Stimulated activated CD4-positive, alpha-beta T cell treated with anti-CD3 and anti-CD28 coated beads, Interleukin-2, amount 100 ng/mL, for 4 hours (primary cell): ENCODE measurements around the gene CATSPER4.
A peak's percentile ranks its signal among the peaks of the same experiment; 100 is the strongest.

Source experiments
- DNase-seq: peaks from one replicate; pipeline ENCODE4 v3.0.0-alpha.2; 2020; ENCODE audit warnings: low read depth

Gene CATSPER4

DNA sequence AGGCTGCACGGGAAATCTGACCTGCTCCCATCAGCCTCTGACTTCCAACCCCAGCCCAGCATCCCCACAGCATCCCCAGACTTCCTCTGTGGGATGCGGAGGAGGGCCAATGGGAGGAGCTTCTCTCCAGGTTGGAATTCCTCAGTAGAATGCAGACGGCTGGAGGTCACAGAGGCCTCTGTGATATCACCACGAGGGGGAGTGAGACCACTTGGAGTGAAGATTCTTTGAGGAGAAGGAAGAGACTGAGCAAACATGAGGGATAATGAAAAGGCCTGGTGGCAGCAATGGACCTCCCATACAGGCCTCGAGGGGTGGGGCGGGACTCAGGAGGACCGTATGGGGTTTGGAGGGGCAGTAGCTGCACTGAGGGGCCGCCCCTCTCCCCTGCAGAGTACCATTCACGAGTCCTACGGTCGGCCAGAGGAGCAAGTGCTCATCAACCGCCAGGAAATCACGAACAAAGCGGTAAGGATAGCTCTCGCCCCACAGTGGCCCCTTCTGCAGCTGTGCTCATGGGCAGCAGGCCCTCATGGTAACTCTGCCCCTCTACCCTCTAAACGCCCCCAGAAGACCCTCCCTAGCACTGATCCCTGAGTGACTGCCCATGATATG is at the start of gene CATSPER4:
TSS of gene CATSPER4 (plus strand) at position 230 of the 615 bp plus-strand sequence. CDS start at position 256, 26 bp downstream.
- no peak for DNase-seq

DNA sequence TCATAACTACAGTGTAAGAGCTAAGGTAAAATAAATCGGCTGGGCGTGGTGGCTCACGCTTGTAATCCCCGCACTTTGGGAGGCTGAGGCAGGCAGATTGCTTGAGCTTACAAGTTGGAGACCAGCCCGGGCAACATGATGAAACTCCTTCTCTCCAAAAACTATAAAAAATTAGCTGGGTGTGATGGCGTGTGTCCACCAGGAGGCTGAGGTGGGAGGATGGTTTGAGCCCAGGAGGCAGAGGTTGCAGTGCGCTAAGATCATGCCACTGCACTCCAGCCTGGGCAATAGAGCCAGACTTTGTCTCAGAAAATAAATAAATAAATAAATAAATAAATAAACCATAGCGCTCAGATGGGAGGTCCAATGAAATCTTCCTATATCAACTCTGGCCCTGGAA is 48.2 kb upstream of the CATSPER4 start:
- DNase-seq, result no peak

DNA sequence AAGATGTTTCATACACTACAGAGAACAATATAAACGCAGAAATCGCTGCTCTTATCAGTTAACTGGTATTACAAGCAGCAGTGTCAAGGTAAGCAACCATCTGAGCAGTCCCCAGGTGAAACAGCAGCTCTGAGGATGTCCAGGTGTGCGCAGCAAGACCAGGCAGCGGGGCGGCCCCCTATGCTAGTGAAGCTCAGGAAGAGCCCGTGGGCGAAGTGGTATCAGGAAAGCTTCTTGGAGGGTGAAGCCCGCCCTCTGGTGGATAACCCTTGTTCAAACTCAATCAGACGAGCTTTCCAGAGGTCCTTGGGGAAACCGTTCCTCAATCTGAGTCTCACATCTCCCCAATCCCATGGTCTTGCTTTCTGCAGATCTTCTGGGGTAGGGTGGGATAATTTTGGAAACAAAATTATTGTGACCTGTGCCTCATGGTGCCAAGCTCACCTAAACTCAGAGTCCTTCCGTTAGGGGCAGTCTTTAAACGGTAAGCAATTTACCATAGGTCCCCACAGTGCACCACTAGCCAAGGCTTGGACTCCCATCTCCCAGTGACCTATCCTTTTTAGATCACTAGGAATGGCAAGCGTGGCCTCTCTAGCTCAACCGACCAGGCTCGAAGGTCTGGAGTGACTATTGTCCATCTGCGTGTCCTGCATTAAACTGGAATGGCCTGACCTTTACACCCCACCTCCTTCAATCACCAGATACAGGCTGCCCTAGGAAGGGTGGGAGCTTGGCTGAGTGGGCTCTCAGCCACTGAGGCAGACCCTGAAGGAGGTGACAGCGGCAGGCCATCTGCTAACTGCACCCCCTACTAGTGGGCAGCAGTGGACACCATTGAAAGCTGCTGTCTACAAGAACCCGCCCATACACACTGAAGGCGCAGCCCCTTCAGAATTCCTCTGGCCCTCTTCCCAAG is 45.1 kb upstream of the CATSPER4 start:
- peak; percentile 59 for DNase-seq

DNA sequence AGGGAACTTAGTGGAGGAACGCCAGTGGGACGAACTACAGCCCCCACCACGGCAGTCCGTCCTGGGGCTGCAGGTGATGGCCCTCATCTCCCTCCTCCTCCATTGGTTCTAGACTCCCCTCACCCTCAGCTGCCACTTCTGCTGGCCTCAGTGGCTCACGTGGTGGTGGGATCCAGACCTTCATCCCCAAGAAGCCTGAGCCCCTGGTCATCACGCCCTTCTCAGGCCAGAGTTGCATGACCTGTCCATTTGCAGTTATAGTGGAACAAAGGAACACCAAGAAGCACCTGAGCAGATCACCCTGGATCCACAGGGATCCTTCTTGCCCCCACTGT is 44.5 kb upstream of the CATSPER4 start:
- no peak for DNase-seq

DNA sequence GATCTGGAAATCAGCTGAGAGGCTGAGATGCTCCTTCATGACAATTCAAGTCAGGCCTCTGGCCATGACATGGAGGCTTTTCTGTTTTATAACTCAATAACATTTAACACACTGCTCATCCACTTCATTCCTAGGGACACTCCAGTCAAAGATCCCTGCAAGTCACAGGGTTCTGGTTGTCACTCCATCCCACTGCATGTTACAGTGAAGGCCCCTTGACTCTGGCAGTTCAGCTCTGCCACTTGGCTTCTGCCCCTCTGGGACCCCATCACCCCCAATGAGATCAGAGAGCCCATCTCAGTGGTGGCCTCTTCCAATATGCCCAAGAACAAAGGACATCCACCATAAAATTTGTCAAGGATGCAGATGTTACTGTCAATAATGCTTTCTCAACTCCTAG is 41.5 kb upstream of the CATSPER4 start:
- DNase-seq, result no peak

DNA sequence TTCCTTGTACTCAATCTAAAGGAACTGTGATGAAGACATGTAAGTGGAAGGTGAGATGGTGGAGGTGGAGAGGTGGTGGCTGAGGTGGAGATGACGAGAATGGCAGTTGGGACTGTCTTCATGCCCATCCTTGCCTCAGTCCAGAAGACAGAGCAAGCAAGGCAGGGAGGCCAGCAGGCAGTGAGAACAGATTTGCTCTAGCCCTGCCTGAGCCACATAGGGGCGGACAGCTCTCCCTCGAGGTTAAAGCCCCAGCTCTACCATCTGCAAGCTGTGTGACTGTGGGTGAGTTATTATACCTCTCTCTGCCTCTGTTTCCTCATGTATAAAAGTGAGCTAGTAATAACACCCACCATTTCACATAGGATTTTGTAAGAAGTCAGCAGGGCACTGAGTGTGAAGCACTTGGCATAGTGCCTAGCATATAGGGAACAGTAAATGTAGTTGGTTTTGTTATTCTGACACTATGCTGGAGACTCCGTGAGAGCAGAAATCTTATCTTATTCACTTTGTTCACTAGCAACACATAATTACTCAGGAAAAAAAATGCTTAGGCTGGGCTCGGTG is 36.4 kb upstream of the CATSPER4 start:
- DNase-seq, result no peak

DNA sequence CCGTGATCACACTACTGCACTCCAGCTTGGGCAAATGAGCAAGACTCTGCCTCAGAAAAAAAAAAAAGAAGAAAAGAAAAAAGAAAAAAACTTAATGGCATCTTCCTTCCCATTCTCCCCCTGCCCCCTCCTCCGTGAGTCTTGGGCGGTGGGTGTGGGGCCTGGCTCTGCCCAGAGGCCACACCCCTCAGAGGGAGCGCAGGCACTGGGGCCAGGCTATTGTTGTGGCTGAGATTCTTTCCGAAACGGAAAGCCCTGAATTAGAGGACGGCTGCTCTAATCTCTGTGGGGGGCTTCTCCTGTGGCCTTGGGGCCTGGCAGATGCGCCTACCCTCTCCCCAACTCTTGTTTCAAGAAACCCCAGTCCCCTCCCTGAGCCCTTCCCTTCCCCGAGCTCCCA is 35.7 kb upstream of the CATSPER4 start:
- DNase-seq, result no peak

DNA sequence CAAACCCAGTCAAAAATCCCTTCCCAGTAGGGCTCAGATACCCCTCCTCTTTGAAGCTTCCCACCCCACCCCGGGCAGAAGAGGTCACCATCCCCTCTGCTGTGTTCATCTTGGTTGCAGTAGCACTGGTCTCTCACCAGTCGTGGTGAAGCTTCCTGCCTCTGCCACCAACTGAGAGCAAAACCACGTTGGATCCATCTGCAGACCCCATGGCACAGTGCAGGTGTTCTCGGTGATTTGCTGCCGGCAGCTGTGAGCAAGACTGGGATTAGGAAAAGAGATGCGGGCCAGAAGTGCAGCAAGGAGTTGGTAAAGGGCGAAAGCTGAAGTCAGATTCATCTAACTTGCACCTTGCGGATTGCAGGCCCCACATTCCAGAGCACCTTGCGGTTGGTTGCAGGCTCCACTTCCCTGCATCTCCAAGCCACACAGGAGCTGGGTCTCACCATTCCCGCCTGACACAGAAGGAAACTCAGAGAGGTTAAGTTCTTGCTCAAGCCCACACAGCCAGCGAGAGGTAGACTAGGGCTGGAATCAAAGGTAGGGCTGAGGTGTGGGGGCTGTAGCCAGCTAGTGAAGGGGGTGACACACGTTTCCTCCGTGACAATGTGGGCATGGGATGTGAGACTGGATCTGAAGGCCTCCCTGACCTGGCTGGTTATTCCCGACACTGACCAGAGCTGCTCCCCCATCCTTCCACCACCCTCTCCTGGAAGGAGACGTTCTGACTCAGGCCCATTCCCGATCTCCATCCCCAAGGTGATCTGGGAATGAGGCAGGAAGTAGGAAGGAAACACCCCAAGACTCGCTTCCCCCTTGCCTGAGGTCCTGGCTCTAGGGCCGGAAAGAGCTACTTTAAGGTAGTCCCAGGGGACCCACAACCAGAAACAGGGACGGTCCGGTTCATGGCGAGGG is 34.8 kb upstream of the CATSPER4 start:
- DNase-seq, result no peak

DNA sequence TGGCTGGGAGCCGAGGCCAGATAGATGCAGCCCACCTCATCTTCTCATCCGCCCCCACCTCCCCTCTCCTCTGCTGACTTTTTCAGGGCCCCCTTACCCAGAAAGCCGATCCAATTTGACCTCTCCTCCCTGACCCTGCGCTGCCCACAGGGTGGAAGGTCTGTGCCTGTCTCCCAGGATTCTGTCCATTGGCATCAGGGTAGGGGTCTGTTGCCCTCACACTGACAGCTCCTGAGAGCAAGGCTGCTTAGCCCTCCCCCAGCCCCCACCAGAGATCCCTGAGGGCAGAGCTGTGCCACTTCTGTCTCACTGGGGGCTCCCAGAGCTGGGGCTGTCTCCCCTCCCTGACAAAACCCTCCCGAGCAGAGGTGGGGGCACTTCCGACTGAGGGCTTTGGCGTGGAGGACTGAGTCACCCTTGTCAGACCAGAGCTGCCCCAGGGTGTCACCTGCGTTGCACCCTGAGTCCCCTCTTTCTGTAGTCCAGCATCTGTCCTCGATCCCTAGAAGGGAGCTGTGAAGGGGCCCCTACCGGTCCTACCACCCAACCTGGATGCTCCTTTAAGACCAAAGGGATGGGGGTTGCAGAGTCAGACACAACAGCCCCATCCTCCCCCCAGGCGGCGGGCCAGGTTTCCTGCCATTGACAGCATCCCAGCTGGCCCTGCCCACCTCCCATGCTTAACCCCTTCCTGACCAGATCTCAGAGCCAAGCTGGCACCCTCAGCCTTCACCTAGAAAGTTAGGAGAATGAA is 33.9 kb upstream of the CATSPER4 start:
- no peak for DNase-seq

DNA sequence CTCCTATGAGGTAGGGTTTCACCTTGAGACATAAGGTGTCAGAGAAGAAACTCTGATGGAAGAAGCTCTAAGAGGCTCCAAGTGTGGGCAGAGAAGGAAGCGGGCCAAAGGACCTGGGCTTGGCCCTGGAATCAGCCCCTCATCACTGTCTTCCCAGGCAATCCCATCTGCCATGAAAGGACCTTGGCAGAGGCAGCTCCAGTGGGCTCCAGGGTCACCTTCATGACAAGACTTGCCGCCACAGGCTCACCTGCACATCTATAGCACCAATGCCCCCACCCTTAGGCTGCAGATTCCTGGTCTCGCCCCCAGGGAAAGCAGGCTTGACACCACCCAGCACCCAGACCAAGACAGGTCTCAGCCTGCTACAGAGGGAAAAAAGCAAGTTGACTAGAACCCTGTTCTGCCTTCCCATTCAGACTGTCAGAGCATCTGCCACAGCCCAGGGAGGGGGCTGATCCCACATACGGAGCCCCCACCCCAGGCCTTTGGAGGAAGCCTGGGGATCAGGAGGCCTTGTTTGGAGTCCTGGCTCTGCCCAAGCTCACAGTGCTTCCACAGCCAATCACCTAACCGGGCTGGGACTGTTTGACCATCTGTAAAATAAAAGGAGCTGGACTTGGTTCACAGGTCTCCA is 32.0 kb upstream of the CATSPER4 start:
- DNase-seq, result no peak

DNA sequence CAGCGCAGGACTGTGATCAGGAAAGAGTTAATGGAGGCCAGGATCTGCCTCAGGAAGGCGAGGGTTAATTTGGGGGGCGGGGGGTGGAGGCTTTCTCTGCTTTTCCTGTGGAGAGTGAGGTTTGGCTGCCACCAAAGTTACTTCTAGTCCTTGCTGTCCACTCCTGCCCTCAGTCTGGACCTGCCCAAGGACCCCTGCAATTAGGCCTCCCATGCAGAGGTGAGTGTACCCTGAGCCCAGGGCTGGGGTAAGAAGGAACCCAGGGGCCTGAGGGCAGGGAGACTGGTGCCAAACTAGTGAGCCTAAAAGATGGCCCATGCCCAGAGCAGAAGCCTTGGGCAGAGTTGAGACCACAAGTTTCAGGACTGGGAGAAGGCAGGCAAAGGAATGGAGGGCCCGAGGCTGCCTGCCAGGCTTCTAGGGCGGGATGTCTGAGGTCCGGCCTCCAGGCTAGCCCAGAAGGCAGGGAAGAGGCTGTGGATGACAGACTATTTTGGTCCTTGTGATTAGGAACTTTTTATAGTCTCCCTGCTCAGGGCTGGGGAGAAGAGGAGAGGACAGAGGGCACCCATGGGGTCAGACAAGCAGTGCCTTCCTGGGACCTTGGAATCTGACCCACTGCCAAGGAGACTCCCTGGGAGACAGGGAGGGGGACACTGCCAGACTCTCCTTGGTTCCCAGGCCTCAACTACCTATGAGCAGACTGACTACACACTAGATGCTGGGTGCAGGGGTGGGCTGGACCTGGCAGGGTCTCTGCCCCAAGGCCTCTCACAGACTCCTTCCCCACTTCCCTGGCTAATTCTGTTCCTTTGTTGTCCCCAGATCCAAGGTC is 31.3 kb upstream of the CATSPER4 start, which contains the start of gene FAM110D:
TSS of gene FAM110D (plus strand) at position 172 of the 835 bp plus-strand sequence. CDS start 2,213 bp downstream, outside the sequence.
- DNase-seq, result no peak

DNA sequence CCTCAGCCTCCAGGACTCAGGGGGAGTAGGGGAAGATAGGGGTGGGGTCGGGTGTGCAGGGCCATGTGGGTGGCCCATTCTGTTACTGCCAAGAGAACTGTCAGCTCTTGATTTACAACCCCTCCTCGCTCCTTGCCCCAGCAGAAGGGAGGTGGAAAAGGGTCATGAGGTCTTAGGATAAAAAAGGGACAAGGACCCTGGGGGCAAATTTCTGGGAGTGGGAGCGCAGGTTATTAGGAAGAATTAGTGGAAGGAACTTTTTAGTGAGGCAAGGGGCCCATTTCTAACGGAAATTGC is 30.7 kb upstream of the CATSPER4 start:
- DNase-seq, result no peak

DNA sequence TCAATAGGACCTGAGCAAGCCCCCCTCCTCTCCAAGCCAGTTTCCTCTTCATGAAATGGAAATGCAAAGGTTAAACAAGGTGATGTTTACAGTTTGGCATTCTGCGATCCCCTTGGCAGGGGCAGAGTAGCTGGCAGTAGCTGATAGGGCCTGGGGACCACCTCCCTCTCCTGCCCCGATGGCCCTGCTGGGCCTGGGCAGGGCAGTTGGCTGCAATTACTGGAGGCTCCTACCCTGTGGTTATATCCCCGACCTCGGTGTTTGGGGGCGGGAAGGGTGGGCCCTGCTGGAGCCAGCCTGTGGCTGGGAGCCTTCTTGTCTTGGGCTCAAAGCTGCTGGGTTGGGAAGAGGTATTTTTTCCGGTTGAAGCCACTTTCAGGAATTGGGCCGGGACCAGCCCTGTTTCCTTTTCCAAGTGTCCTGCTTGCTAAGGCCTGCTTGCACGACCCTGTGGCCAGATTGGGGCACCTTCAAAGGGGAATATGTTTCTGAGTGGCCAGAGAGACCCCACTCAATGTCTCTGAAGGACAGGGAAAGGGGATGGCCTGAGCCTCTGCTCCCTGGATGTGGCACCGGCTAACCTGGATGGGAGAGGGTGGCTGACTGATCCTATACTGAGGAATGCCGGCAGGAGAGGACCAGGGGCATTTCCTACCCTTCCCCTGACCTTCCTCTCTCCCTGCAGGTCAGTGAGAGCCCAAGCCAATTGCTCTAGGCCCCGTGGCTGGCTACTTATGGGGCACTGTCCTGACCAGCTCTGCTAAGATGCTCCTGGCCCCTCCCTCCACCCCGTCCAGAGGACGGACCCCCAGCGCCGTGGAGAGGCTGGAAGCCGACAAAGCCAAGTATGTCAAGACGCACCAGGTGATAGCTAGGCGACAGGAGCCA is 29.6 kb upstream of the CATSPER4 start:
- DNase-seq, result no peak

DNA sequence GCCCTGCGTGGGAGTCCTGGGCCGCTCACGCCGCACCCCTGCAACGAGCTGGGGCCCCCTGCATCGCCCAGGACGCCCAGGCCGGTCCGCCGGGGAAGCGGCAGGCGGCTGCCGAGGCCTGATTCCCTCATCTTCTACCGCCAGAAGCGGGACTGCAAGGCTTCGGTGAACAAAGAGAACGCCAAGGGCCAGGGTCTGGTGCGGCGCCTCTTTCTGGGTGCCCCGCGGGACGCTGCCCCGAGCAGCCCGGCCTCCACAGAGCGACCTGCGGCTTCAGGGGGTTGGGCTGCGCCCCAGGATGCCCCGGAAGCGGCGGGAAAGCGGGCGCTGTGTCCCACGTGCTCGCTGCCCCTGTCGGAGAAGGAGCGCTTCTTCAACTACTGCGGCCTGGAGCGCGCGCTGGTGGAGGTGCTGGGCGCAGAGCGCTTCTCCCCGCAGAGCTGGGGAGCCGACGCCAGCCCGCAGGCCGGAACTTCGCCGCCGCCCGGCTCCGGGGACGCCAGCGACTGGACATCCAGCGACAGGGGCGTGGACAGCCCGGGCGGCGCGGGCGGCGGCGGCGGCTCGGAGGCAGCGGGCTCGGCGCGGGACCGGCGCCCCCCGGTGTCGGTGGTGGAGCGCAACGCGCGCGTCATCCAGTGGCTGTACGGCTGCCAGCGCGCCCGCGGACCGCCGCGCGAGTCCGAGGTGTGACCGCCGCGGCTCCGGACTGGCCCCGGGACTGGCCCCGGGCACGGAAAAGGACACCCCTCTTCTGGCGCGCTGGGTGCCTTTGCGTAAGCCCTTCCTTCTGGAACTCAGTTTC is 28.8 kb upstream of the CATSPER4 start:
- DNase-seq, result peak; percentile 31

DNA sequence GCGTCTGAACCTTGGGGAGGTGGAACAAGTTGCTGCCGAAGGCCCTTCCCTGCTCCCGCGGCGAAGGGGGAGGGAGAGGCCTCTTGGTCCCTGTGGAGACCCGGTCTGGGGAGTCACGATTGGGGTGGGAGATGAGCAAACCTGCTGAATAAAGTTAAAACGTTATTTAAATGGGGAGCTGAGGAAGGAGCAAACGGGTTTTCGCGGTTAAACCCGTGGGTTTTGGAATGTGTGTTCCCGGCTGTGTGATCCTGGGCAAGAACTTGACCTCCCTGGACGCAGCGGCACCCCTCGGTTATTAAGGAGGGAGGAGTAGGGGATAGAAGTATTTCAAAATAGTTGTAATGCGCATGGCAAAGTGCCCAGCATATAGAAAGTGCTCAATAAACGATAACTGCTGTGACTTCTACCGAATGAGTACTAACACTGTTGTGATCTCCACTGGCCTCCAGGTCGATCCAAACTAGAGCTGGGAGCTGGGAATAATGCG is 28.1 kb upstream of the CATSPER4 start:
- no peak for DNase-seq

DNA sequence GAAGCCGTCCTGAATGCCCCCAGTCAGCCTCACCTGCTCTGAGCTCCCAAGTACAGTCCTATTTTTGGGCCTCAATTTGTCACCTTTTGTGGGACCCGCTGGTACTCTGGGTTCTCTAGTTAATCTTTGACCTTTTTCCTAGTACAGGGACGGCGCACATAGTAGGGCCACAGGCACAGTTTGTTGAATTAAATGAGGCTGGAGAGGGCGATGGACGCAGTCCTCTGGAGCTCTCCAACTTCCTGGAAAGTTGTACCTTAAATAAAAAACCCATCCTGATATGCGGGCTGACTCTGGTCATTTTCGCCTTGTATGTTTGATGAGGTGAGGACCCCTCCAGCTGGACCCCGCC is 26.7 kb upstream of the CATSPER4 start:
- no peak for DNase-seq

DNA sequence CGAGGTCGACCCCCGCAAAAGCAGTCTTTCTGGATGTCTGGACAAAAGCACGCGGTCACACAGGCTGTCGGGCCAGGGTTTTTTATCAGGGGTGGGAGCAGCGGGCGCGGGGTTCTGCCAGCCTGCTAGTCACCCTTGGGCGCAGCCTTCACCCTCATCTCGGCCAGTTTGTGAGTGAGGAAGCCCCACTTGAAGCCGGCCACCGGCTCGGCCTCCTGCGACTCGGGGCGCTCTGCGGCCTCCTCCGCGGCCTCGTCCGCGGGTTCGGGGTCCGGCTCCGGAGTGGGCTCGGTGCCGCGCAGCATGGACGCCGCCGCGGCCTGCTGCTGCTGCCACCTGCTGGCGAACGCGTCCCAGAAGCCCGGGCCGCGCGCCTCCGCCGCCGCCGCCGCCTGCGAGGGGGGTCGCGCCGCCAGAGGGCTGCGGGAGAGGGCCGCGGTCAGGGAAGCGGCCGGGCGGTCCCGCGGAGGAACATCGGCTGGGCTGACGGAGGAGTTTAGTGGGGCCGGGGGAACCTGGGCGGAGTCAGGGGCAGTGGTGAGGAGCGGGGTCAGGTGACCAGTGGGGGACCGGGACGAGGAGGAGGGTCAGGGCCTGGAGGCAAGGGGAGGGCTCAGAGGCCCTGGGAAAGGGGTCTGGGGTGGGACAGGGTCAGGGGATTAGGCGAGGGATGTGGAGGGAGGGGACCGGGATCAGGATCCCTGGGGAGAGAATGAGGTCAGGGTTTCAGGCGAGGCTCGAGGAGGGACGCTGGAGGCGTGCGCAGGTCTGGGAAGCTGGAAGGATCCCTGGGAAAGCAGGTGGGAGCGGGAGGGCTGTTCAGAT is 26.2 kb upstream of the CATSPER4 start:
- DNase-seq, result no peak
